B cell (primary cell): ENCODE measurements around the gene CDH13. TPM values are rescaled to one million over a fixed set of nuclear protein-coding genes. Genes with fewer than 3 reads are reported as not detected.

Experiments used
- ATAC-seq: fragments of 200-7000 bp; cut with Tn5 transposase; one replicate; pipeline ENCODE4 v1.10.0; 2021; ENCODE audit warnings: low read depth, mild to moderate bottlenecking, moderate number of reproducible peaks, moderate library complexity
- CTCF ChIA-PET: fragments of 350-600 bp; sonication (Branson Sonifier 250); formaldehyde crosslinking; loops from one replicate; lab custom pipeline; 2021; ENCODE audit warnings: antibody characterized with exemption, inconsistent platforms; lab: Charles Lee
- POLR2A ChIA-PET: fragments of 350-600 bp; sonication (Branson Sonifier 250); formaldehyde crosslinking; loops from one replicate; lab custom pipeline; 2021; ENCODE audit warnings: antibody characterized with exemption; lab: Charles Lee
- DNase-seq: peaks from one replicate; pipeline ENCODE4 v3.0.0; 2013
- H2AFZ ChIP-seq: 2 replicates; pipeline ENCODE4 v1.6.1; 2012; ENCODE audit warnings: mild to moderate bottlenecking, low read depth, low read length; ENCODE audit not compliant: insufficient read depth, poor library complexity, severe bottlenecking
- H3K27ac ChIP-seq, 2 donors: 1 replicate in 1 of 2; 2 replicates in 1 of 2; pipeline ENCODE4 v1.5.1; 2012 to 2013; ENCODE audit warnings: low read length in 2 of 2, mild to moderate bottlenecking in 2 of 2, moderate library complexity in 1 of 2
- H3K27me3 ChIP-seq, 4 experiments: fragments of 200-600 bp in 1 of 4; sonication (generic) in 1 of 4; replicated peaks in 1 of 4; 1 replicate in 2 of 4; 2 replicates in 2 of 4; pipeline versions ENCODE4 v1.6.1 to v1.7.0; 2013 to 2016; ENCODE audit warnings: low read length in 3 of 4, mild to moderate bottlenecking in 2 of 4, mixed read lengths in 1 of 4, moderate library complexity in 1 of 4; ENCODE audit not compliant: insufficient read depth in 4 of 4, control insufficient read depth in 3 of 4; ENCODE audit errors: control extremely low read depth in 1 of 4
- H3K36me3 ChIP-seq, 2 experiments: replicated peaks in 1 of 2; 1 replicate in 1 of 2; 2 replicates in 1 of 2; pipeline versions ENCODE4 v1.6.1 to v1.7.1; 2013; ENCODE audit warnings: low read length in 1 of 2; ENCODE audit not compliant: insufficient read depth in 2 of 2, control insufficient read depth in 1 of 2; ENCODE audit errors: control extremely low read depth in 1 of 2, extremely low read depth in 1 of 2
- H3K4me1 ChIP-seq, 2 donors: fragments of 200-600 bp in 1 of 2; sonication (generic) in 1 of 2; 1 replicate in 1 of 2; 2 replicates in 1 of 2; pipeline versions ENCODE4 v1.5.1 to v1.6.1; 2013 to 2017; ENCODE audit warnings: low read length in 2 of 2; ENCODE audit not compliant: control insufficient read depth in 2 of 2, insufficient read depth in 2 of 2
- H3K4me2 ChIP-seq: replicated peaks from 2 replicates; pipeline ENCODE3; 2012; ENCODE audit warnings: mild to moderate bottlenecking, low read depth, low read length; ENCODE audit not compliant: poor library complexity, severe bottlenecking
- H3K4me3 ChIP-seq, 5 experiments: fragments of 200-600 bp in 1 of 5; sonication (generic) in 1 of 5; 1 replicate in 3 of 5; 2 replicates in 2 of 5; pipeline versions ENCODE4 v1.5.1 to v1.7.0; 2011 to 2016; ENCODE audit warnings: low read length in 4 of 5, mild to moderate bottlenecking in 4 of 5, low read depth in 2 of 5, control low read depth in 1 of 5, moderate library complexity in 1 of 5; ENCODE audit not compliant: insufficient read depth in 1 of 5; ENCODE audit errors: control extremely low read depth in 1 of 5, extremely low read depth in 1 of 5
- H3K79me2 ChIP-seq: fragments of 200-600 bp; sonication (generic); one replicate; pipeline ENCODE4 v1.6.0; 2016; ENCODE audit warnings: low read length; ENCODE audit not compliant: control insufficient read depth, insufficient read depth
- H3K9ac ChIP-seq: fragments of 200-600 bp; sonication (generic); 2 replicates; pipeline ENCODE4 v1.6.1; 2017; ENCODE audit warnings: mild to moderate bottlenecking, low read length, moderate library complexity
- H3K9me3 ChIP-seq, 3 donors: one replicate each; pipeline versions ENCODE4 v1.6.1 to v1.7.1; 2013; ENCODE audit warnings: low read length in 2 of 3; ENCODE audit not compliant: control insufficient read depth in 2 of 3, insufficient read depth in 1 of 3; ENCODE audit errors: control extremely low read depth in 1 of 3
- H4K20me1 ChIP-seq: 2 replicates; pipeline ENCODE4 v1.6.0; 2012; ENCODE audit warnings: mild to moderate bottlenecking, low read length; ENCODE audit not compliant: insufficient read depth, control insufficient read depth, poor library complexity, severe bottlenecking
- H3K27ac Mint-ChIP-seq: one replicate; pipeline ENCODE4 v1.8.0; 2021; ENCODE audit warnings: mixed read lengths
- H3K27me3 Mint-ChIP-seq: one replicate; pipeline ENCODE4 v1.8.0; 2021; ENCODE audit warnings: mixed read lengths
- H3K4me1 Mint-ChIP-seq: one replicate; pipeline ENCODE4 v1.8.0; 2021; ENCODE audit warnings: mixed read lengths
- H3K4me3 Mint-ChIP-seq: one replicate; pipeline ENCODE4 v1.8.0; 2021; ENCODE audit warnings: mixed read lengths
- H3K9me3 Mint-ChIP-seq: one replicate; pipeline ENCODE4 v1.8.0; 2022; ENCODE audit warnings: mixed read lengths; ENCODE audit not compliant: insufficient read depth
- EZH2 ChIP-seq: IDR thresholded peaks from 2 replicates; pipeline ENCODE4 v1.6.1; 2012; ENCODE audit warnings: borderline replicate concordance, low read depth, mild to moderate bottlenecking, moderate library complexity, low read length; ENCODE audit not compliant: insufficient read depth, poor library complexity, severe bottlenecking
- WGBS: methylation state at CpG from one replicate; pipeline ENCODE4 v1.1.5; 2013; ENCODE audit warnings: missing lambda C conversion rate; ENCODE audit not compliant: insufficient coverage; 5-methylcytosine and 5-hydroxymethylcytosine counted together
- intact Hi-C: fragments of 100-400 bp; cut with micrococcal nuclease; formaldehyde crosslinking; loops from one replicate; pipeline ENCODE4 v1.10.0; 2022
- polyA plus RNA-seq: library from polyadenylated mRNA; depleted of rRNA; stranded (reverse); fragments of >200 nt; gene quantifications from 2 replicates; pipeline ENCODE4 v1.2.3, GENCODE V29; 2012
- total RNA-seq, 2 donors: library from RNA; stranded (reverse); fragments of 120-200 nt in 1 of 2; gene quantifications; 1 replicate in 1 of 2; 2 replicates in 1 of 2; pipeline versions ENCODE4 v1.2.3 to v1.2.4, GENCODE V29; 2013 to 2022
- TF ChIP-seq, protein P1 (sequence below): fragments of 200-600 bp; IDR thresholded peaks from one replicate; pipeline ENCODE4 v1.8.0; 2022; ENCODE audit warnings: antibody characterized with exemption, mild to moderate bottlenecking

CDH13 gene
- total and polyA plus RNA-seq, 2 donors (not counting 1 experiment from before 2014, with no cell fraction given): not detected

DNA sequence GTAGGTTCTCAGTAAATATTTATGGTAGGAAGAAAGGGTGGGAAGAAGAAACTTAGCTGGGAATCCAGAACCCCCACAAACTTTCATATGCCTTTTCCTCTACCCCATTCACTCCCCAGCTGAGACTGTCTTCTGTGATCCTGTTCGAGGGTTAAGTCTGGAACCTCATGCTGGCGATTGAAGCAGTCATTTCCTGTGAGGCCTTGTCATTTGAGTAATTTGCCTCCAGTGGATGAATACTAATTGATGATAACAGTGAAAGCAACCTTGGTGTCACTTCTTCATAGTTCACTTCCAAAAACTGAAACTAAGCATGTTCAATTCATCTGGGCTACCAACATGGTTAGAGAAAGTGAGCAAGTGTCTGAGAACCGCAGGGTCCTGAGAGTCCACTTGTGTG, 401.2 kb downstream of the CDH13 start:
- DNase-seq: no peak
- Histone ChIP-seq H3K79me2 (no peaks in the 10 kb centered on the region), H3K36me3 (no peaks in the 10 kb centered on the region), H3K4me3 (no peak overlapping the region), H3K9ac (no peak overlapping the region), H4K20me1 (no peaks in the 10 kb centered on the region), H3K27me3 (no peaks in the 10 kb centered on the region), H3K4me2 (no peak overlapping the region), H3K9me3 (no peaks in the 10 kb centered on the region), H3K4me1 (no peaks in the 10 kb centered on the region), H3K27ac (no peak overlapping the region), H2AFZ (no peak overlapping the region)
- ChIA-PET POLR2A (no interaction called here), CTCF (no interaction called here)
- 57% methylated on average over 3 of the region's 3 CpGs for WGBS
- Mint-ChIP-seq H3K27me3 (no peaks in the 10 kb centered on the region), H3K9me3 (no peaks in the 10 kb centered on the region), H3K4me1 (no peaks in the 10 kb centered on the region), H3K4me3 (no peak overlapping the region), H3K27ac (no peak overlapping the region)
- no peak for ATAC-seq
- intact Hi-C loops: no loop called here
- no peak for TF ChIP-seq EZH2

DNA sequence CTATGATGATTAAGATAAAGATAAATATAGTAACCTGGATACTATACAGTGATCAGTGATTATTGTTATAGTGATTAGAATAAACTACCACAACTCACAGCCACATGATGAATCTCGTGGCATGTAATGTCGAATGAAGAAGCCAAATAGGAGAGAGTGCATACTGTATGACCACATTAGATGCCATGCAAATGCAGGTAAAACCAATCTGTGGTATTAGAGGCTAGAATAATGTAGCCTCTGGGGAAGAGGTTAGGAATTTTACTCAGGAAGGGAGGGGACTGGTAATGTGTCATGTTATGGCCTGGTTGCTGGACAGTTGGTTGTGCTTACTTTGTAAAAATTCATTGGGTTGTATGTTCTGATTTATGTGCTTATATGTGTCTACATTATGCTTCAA, 402.7 kb downstream of the CDH13 start:
- Mint-ChIP-seq H3K4me1 (no peaks in the 10 kb centered on the region), H3K4me3 (no peak overlapping the region)
- POLR2A ChIA-PET: no interaction called here

More for the DNA sequence above, 402.7 kb downstream of the CDH13 start:
- H3K79me2 ChIP-seq: no peaks in the 10 kb centered on the region
- no peak overlapping the region for H2AFZ ChIP-seq
- no peaks in the 10 kb centered on the region for H3K36me3 ChIP-seq
- DNase-seq (no peak), ATAC-seq (no peak)
- WGBS: no CpG with 5 or more reads among the region's 2 CpGs
- H3K27me3 Mint-ChIP-seq: no peaks in the 10 kb centered on the region
- H4K20me1 ChIP-seq: no peaks in the 10 kb centered on the region
- no peaks in the 10 kb centered on the region for H3K9me3 ChIP-seq
- H3K27ac Mint-ChIP-seq: no peak overlapping the region
- H3K4me1 ChIP-seq: no peaks in the 10 kb centered on the region
- H3K4me2 ChIP-seq: no peak overlapping the region
- H3K9ac ChIP-seq: no peak overlapping the region
- CTCF ChIA-PET: no interaction called here
- H3K9me3 Mint-ChIP-seq: no peaks in the 10 kb centered on the region
- intact Hi-C loops: no loop called here
- H3K27me3 ChIP-seq: no peaks in the 10 kb centered on the region
- no peak overlapping the region for H3K4me3 ChIP-seq
- TF ChIP-seq, protein P1, sequence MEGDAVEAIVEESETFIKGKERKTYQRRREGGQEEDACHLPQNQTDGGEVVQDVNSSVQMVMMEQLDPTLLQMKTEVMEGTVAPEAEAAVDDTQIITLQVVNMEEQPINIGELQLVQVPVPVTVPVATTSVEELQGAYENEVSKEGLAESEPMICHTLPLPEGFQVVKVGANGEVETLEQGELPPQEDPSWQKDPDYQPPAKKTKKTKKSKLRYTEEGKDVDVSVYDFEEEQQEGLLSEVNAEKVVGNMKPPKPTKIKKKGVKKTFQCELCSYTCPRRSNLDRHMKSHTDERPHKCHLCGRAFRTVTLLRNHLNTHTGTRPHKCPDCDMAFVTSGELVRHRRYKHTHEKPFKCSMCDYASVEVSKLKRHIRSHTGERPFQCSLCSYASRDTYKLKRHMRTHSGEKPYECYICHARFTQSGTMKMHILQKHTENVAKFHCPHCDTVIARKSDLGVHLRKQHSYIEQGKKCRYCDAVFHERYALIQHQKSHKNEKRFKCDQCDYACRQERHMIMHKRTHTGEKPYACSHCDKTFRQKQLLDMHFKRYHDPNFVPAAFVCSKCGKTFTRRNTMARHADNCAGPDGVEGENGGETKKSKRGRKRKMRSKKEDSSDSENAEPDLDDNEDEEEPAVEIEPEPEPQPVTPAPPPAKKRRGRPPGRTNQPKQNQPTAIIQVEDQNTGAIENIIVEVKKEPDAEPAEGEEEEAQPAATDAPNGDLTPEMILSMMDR: no peak
- TF ChIP-seq EZH2: no peak
- H3K27ac ChIP-seq: no peak overlapping the region
